NCI-H226 (cell line): Measurements from ENCODE around the gene PSG3.
A peak's percentile ranks its signal among the peaks of the same experiment; 100 is the strongest.
"Not testable (repeated sequence)": the region's sequence is repeated elsewhere in the genome, so short reads cannot be mapped to it uniquely, and the experiment has no call there.

Experiments
- DNase-seq: peaks from one replicate; pipeline ENCODE4 v3.0.0-alpha.2; 2015

Gene PSG3

GRCh38 chr19:42740381-42740780 lies at the start of gene PSG3:
TSS of gene PSG3 (minus strand) at chr19:42740481. CDS start at chr19:42740384, 97 bp downstream.
- DNase-seq, result not testable (repeated sequence)

DNA sequence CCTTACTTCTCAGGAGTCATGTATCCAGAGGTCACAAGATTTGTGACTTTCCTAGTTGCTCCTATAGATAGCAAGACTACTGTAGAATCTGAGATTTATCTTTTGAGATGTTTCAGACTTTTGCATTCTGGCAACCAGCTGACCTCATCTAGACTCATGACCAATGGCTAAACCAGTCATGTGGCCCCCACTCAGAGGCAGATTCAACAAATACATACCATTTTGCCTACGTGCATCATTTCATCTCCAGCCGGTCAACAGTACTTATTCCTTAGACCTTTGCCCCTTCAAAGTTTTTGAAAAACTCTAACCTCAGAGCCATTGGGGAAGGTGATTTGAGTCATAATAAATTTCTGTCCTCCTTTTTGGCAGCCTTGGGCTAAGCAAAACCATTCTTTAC lies 48.5 kb upstream of the PSG3 start:
- not testable (repeated sequence) for DNase-seq

DNA sequence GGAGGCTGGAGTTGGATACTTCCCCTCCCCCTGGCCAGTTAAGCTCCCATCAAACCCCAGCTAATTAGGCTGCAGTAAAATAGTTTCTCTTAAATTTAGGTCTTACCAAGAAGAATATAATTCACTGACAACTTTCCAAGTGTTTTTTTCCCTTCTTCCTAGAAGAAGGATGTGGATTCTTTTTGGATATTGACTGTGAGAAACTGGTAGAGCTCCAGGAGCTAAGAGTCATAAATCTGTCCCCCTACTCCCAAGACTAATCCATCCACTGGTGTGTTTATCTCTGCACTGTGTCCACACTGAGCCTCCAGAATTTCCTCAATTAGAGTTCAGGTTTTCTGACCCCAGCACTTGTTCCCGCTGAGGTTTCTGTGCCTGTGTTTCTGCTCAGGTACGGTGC lies 47.5 kb upstream of the PSG3 start:
- DNase-seq, result not testable (repeated sequence)

GRCh38 chr19:42776750-42777612 lies 36.7 kb upstream of the PSG3 start:
- peak; percentile 76 for DNase-seq

DNA sequence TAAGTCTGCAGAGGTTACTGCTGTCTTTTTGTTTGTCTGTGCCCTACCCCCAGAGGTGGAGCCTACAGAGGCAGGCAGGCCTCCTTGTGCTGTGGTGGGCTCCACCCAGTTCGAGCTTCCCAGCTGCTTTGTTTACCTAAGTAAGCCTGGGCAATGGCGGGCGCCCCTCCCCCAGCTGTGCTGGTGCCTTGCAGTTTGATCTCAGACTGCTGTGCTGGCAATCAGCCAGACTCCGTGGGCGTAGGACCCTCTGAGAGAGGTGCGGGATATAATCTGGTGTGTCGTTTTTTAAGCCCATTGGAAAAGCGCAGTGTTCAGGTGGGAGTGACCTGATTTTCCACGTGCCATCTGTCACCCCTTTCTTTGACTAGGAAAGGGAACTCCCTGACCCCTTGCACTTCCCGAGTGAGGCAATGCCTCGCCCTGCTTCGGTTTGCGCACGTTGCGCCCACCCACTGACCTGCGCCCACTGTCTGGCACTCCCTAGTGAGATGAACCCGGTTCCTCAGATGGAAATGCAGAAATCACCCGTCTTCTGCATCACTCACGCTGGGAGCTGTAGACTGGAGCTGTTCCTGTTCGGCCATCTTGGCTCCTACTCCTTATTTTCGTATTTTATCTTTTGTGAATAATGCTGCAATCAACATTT lies 34.4 kb upstream of the PSG3 start:
- DNase-seq, result not testable (repeated sequence)

DNA sequence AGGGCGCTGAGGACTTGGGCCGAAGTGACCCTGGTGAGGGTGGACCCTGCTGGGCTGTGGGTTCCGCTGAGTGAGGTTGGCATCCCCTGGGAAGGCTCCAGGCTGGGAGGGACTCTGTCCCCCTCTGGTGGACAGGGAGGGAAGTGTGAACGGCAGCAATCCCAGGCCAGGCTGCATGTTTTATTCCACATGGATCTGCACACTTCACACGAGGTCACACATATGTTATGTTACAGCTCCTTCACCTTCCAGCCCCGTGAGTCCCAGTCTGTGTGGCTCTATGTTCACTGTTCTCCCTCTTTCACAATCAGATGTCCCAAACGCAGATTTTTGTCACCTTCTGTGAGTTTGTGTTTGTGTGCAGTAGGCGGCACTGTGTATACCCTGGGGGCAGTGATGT lies 27.0 kb upstream of the PSG3 start:
- not testable (repeated sequence) for DNase-seq

DNA sequence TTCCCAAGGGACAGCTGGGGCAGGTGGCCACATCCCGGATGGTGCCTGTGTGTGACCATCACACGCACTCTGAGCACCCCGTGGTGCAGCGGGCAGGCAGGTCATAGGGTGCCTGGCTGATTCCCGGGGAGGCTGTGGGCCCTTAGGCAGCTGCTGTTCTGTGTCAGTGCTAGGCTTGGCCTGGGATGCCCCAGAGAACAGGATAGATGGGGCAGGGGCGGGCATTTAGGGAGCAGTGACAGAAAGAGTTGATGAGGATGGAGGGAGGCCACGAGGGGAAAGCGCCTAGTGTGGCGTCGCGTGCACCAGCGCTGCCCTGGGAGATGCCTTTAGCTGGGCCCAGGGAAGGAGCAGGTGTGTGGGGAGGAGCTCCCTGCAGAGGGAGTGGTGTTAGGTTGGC lies 26.6 kb upstream of the PSG3 start:
- DNase-seq, result not testable (repeated sequence)

- no peak for DNase-seq
Observed at GRCh38 chr19:42764836-42765235, 24.6 kb upstream of the PSG3 start.

- no peak for DNase-seq
Observed at GRCh38 chr19:42762789-42763188, 22.5 kb upstream of the PSG3 start.

DNA sequence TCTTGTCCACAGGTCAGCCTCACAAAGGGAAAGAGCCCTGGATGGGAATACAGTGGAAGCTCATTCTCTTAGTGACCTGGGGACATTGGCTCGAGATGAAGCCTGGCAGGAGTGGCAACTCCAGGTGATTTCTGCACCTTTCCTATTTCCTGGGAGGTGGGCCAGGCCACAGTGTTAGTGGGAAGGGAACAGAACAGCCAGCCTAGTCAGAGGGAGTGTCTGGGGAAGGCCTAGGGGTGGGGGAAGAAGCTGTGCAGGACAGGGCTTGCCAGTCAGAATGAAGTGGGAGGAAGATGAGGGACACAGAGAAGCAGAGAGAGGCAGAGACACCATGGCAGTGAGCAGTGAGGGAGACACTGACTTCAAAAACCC lies 21.6 kb upstream of the PSG3 start:
- not testable (repeated sequence) for DNase-seq

- peak; percentile 79 for DNase-seq
Observed at GRCh38 chr19:42760954-42761923, 21.0 kb upstream of the PSG3 start.

GRCh38 chr19:42758667-42759066 lies 18.4 kb upstream of the PSG3 start:
- DNase-seq, result not testable (repeated sequence)

GRCh38 chr19:42752246-42752645 lies 12.0 kb upstream of the PSG3 start:
- not testable (repeated sequence) for DNase-seq

GRCh38 chr19:42741726-42742607 lies 1.7 kb upstream of the PSG3 start:
- DNase-seq, result not testable (repeated sequence)

GRCh38 chr19:42737581-42738011 lies 2.7 kb downstream of the PSG3 start:
- peak; percentile 49 for DNase-seq

GRCh38 chr19:42728341-42728740 lies 11.9 kb downstream of the PSG3 start:
- not testable (repeated sequence) for DNase-seq

- DNase-seq, result not testable (repeated sequence)
Observed at GRCh38 chr19:42714000-42714399, 26.3 kb downstream of the PSG3 start.

DNA sequence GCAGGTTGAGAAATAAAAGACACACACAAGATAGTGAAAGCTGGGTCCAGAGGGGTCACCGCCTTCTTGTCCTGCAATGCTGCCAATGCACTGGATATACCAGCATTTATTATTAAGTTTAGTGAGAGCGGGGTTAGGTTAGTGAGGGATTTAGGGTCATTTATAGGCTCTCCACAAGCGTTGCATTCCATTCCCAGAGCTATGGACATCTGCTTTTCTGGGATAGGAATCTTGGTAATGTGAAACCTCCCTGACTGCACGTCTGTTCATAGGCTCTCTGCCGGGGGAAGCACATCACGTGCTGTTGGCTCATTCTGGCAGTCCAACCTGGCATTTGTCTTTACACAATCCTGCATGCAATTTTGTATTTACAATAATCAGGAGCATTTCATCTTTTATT lies 27.5 kb downstream of the PSG3 start:
- not testable (repeated sequence) for DNase-seq

GRCh38 chr19:42710986-42711385 lies 29.3 kb downstream of the PSG3 start:
- not testable (repeated sequence) for DNase-seq

GRCh38 chr19:42697884-42698283 lies 42.4 kb downstream of the PSG3 start:
- no peak for DNase-seq

DNA sequence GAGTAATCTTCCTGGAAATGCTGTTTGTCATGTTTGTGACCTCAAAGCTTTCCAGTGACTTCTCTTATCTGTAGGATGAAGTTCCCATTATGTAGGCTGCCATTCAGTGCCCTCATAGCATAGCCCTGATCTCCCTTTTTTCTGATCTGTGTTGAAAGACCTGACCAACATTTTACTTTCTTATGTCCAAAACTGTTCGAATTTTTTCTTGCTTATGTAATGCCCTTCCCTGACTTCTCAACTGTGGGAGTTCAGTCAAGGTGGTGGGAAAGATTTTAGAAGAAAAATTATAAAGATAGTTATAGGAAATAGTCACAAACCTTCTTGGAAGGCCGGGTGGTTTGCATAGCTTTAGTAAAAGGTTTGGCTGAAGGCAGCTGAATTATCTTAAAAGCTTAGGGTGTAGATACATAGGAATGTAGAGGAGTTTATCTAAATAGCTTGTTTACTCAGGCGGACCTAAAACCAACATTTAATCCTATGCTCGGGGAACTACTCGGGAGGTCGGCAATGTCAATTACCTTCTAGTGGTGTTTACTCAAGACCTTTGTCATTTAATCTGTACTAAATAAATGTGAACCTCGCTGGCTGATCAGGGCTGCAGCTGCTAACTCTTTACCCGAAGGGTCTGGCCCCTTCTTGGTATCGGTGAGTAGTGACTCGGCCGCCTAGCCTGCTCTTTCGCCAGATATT lies 44.3 kb downstream of the PSG3 start:
- peak; percentile 3 for DNase-seq
